HEK293 (cell line): Measurements from ENCODE around the gene EMD.
A peak's percentile ranks its signal among the peaks of the same experiment; 100 is the strongest.

Experiments
- CTCF ChIA-PET: fragments of 350-600 bp; formaldehyde crosslinking; extraction: SDS; loops from one replicate; lab custom pipeline; 2021; ENCODE audit warnings: antibody characterized with exemption; lab: Yijun Ruan, JAX
- POLR2A ChIA-PET: fragments of 300-600 bp; formaldehyde crosslinking; extraction: SDS; loops from one replicate; lab custom pipeline; 2020; ENCODE audit warnings: antibody characterized with exemption, inconsistent platforms; lab: Yijun Ruan, JAX
- H3K27ac ChIP-seq: fragments of 200-500 bp; sonication (Bioruptor generic); 2 replicates; pipeline ENCODE4 v1.5.1; 2014; ENCODE audit warnings: low read depth, low read length, control low read depth, inconsistent platforms; ENCODE audit errors: extremely low read depth
- H3K36me3 ChIP-seq, 2 experiments: fragments of 200-500 bp in 1 of 2; sonication (Bioruptor generic) in 1 of 2; 1 replicate in 1 of 2; 2 replicates in 1 of 2; pipeline ENCODE4 v1.5.1; 2014 to 2017; ENCODE audit warnings: inconsistent platforms in 2 of 2, low read length in 2 of 2; ENCODE audit not compliant: control insufficient read depth in 2 of 2, insufficient read depth in 1 of 2
- H3K4me1 ChIP-seq: fragments of 200-500 bp; sonication (Bioruptor generic); 2 replicates; pipeline ENCODE4 v1.5.1; 2014; ENCODE audit warnings: mild to moderate bottlenecking, low read length, inconsistent platforms; ENCODE audit not compliant: control insufficient read depth, insufficient read depth
- H3K4me3 ChIP-seq: 2 replicates; pipeline ENCODE4 v1.5.1; 2011; ENCODE audit warnings: low read depth, mild to moderate bottlenecking, control low read depth, low read length, moderate library complexity
- H3K9me3 ChIP-seq: fragments of 200-500 bp; sonication (Bioruptor generic); 2 replicates; pipeline ENCODE4 v1.5.1; 2014; ENCODE audit warnings: low read depth, low read length, inconsistent platforms; ENCODE audit not compliant: control insufficient read depth, insufficient read depth
- GLIS2 ChIP-seq: fragments of 450-650 bp; formaldehyde crosslinking; IDR thresholded peaks from 2 replicates; pipeline ENCODE4 v1.5.1; 2016; ENCODE audit warnings: missing biosample characterization, missing genetic modification characterization
- KLF1 ChIP-seq: fragments of 450-650 bp; formaldehyde crosslinking; IDR thresholded peaks from 2 replicates; pipeline ENCODE4 v1.5.1; 2016; ENCODE audit warnings: missing biosample characterization, missing genetic modification characterization
- KLF16 ChIP-seq: fragments of 450-650 bp; formaldehyde crosslinking; IDR thresholded peaks from 2 replicates; pipeline ENCODE4 v1.5.1; 2017; ENCODE audit warnings: missing biosample characterization, missing genetic modification characterization
- KLF17 ChIP-seq: fragments of 450-650 bp; formaldehyde crosslinking; IDR thresholded peaks from 2 replicates; pipeline ENCODE4 v1.5.1; 2016; ENCODE audit warnings: missing biosample characterization, missing genetic modification characterization
- KLF8 ChIP-seq: fragments of 450-650 bp; formaldehyde crosslinking; IDR thresholded peaks from 2 replicates; pipeline ENCODE4 v1.5.1; 2016; ENCODE audit warnings: missing biosample characterization, missing genetic modification characterization
- MZF1 ChIP-seq: fragments of 450-650 bp; formaldehyde crosslinking; IDR thresholded peaks from 2 replicates; pipeline ENCODE4 v1.5.1; 2017; ENCODE audit warnings: missing biosample characterization, missing genetic modification characterization, borderline replicate concordance
- PBX3 ChIP-seq: sonication (generic); formaldehyde crosslinking; IDR thresholded peaks from 2 replicates; pipeline ENCODE4 v1.8.1; 2022; ENCODE audit warnings: mild to moderate bottlenecking, moderate library complexity, missing genetic modification reagents
- RBAK ChIP-seq: fragments of 450-650 bp; formaldehyde crosslinking; IDR thresholded peaks from 2 replicates; pipeline ENCODE4 v1.5.1; 2016; ENCODE audit warnings: missing biosample characterization, missing genetic modification characterization
- REPIN1 ChIP-seq: fragments of 450-650 bp; formaldehyde crosslinking; IDR thresholded peaks from 2 replicates; pipeline ENCODE4 v1.5.1; 2017; ENCODE audit warnings: missing biosample characterization, missing genetic modification characterization, low read depth
- SCRT2 ChIP-seq: fragments of 450-650 bp; formaldehyde crosslinking; IDR thresholded peaks from 2 replicates; pipeline ENCODE4 v1.5.1; 2016; ENCODE audit warnings: missing biosample characterization, missing genetic modification characterization
- SP2 ChIP-seq: fragments of 450-650 bp; formaldehyde crosslinking; IDR thresholded peaks from 2 replicates; pipeline ENCODE4 v1.5.1; 2016; ENCODE audit warnings: missing biosample characterization, missing genetic modification characterization
- SP3 ChIP-seq: fragments of 450-650 bp; formaldehyde crosslinking; IDR thresholded peaks from 2 replicates; pipeline ENCODE4 v1.5.1; 2016; ENCODE audit warnings: missing biosample characterization, missing genetic modification characterization
- ZBTB7A ChIP-seq: fragments of 450-650 bp; formaldehyde crosslinking; IDR thresholded peaks from 2 replicates; pipeline ENCODE4 v1.5.1; 2016; ENCODE audit warnings: low read depth, missing biosample characterization, missing genetic modification characterization
- ZFHX2 ChIP-seq: fragments of 450-650 bp; formaldehyde crosslinking; conservative IDR thresholded peaks from 2 replicates; pipeline ENCODE4 v1.5.1; 2016; ENCODE audit warnings: missing biosample characterization, missing genetic modification characterization
- ZFP41 ChIP-seq: fragments of 450-650 bp; formaldehyde crosslinking; IDR thresholded peaks from 2 replicates; pipeline ENCODE4 v1.5.1; 2016; ENCODE audit warnings: missing biosample characterization, missing genetic modification characterization, borderline replicate concordance
- ZNF10 ChIP-seq: fragments of 450-650 bp; formaldehyde crosslinking; IDR thresholded peaks from 2 replicates; pipeline ENCODE4 v1.5.1; 2017; ENCODE audit warnings: missing biosample characterization, missing genetic modification characterization
- ZNF114 ChIP-seq: fragments of 450-650 bp; formaldehyde crosslinking; IDR thresholded peaks from 2 replicates; pipeline ENCODE4 v1.5.0; 2017; ENCODE audit warnings: missing biosample characterization, missing genetic modification characterization
- ZNF148 ChIP-seq: fragments of 450-650 bp; formaldehyde crosslinking; IDR thresholded peaks from 2 replicates; pipeline ENCODE4 v1.5.0; 2017; ENCODE audit warnings: missing biosample characterization, missing genetic modification characterization, borderline replicate concordance
- ZNF155 ChIP-seq: fragments of 450-650 bp; formaldehyde crosslinking; IDR thresholded peaks from 2 replicates; pipeline ENCODE4 v1.5.1; 2016; ENCODE audit warnings: missing biosample characterization, missing genetic modification characterization
- ZNF26 ChIP-seq: fragments of 450-650 bp; formaldehyde crosslinking; IDR thresholded peaks from 2 replicates; pipeline ENCODE4 v1.5.1; 2016; ENCODE audit warnings: missing biosample characterization, missing genetic modification characterization
- ZNF324 ChIP-seq: fragments of 450-650 bp; formaldehyde crosslinking; IDR thresholded peaks from 2 replicates; pipeline ENCODE4 v1.5.1; 2016; ENCODE audit warnings: missing biosample characterization, missing genetic modification characterization
- ZNF341 ChIP-seq: fragments of 450-650 bp; formaldehyde crosslinking; IDR thresholded peaks from 2 replicates; pipeline ENCODE4; 2016; ENCODE audit warnings: low read depth, missing biosample characterization, missing genetic modification characterization
- ZNF426 ChIP-seq: fragments of 450-650 bp; formaldehyde crosslinking; IDR thresholded peaks from 2 replicates; pipeline ENCODE4 v1.5.1; 2017; ENCODE audit warnings: missing biosample characterization, missing genetic modification characterization, mild to moderate bottlenecking, inconsistent platforms, moderate library complexity
- ZNF544 ChIP-seq: fragments of 450-650 bp; formaldehyde crosslinking; IDR thresholded peaks from 2 replicates; pipeline ENCODE4 v1.5.0; 2017; ENCODE audit warnings: missing biosample characterization, missing genetic modification characterization
- ZNF561 ChIP-seq: fragments of 450-650 bp; IDR thresholded peaks from 2 replicates; pipeline ENCODE4 v1.5.1; 2018; ENCODE audit warnings: missing biosample characterization, missing genetic modification characterization, borderline replicate concordance
- ZNF600 ChIP-seq: fragments of 450-650 bp; formaldehyde crosslinking; IDR thresholded peaks from 2 replicates; pipeline ENCODE4 v1.5.1; 2016; ENCODE audit warnings: missing biosample characterization, missing genetic modification characterization
- ZNF660 ChIP-seq: fragments of 450-650 bp; IDR thresholded peaks from 2 replicates; pipeline ENCODE4 v1.5.1; 2018; ENCODE audit warnings: missing biosample characterization, mild to moderate bottlenecking, missing genetic modification characterization
- ZNF701 ChIP-seq: fragments of 450-650 bp; formaldehyde crosslinking; IDR thresholded peaks from 2 replicates; pipeline ENCODE4 v1.5.1; 2016; ENCODE audit warnings: missing biosample characterization, missing genetic modification characterization
- ZNF768 ChIP-seq: fragments of 450-650 bp; formaldehyde crosslinking; IDR thresholded peaks from 2 replicates; pipeline ENCODE4 v1.5.1; 2018; ENCODE audit warnings: missing biosample characterization, mild to moderate bottlenecking, missing genetic modification characterization
- ZSCAN30 ChIP-seq: fragments of 450-650 bp; IDR thresholded peaks from 2 replicates; pipeline ENCODE4 v1.5.1; 2018; ENCODE audit warnings: missing biosample characterization, mild to moderate bottlenecking, missing genetic modification characterization, moderate library complexity

Gene EMD

GRCh38 chrX:154408659-154409221 is 29.6 kb downstream of the EMD start:
- H3K36me3 ChIP-seq, result peaks cover 0 to 9% of the 10 kb centered on the region in 2 experiments; a peak in 2 of 3 replicates
- H3K27ac ChIP-seq, result no peak overlapping the region
- POLR2A ChIA-PET, result interaction anchor here (1.0 to 4.0 kb wide), 7 partner anchors 8 to 81 kb away, joined by 3 to 57 read pairs (median 5); partner anchors contain the start of genes RPL10 and SLC10A3
- no peaks in the 10 kb centered on the region; the same call in 1 of the 2 replicates for H3K4me1 ChIP-seq
- peak overlapping the region; percentile 22 for H3K4me3 ChIP-seq
- CTCF ChIA-PET, result interaction anchor here (0.6 to 1.4 kb wide), 3 partner anchors 9 to 464 kb away, joined by 3 to 5 read pairs (median 4); no protein-coding TSS in a partner anchor
- no peaks in the 10 kb centered on the region for H3K9me3 ChIP-seq
- TF ChIP-seq ZBTB7A (no peak), KLF8 (no peak), ZNF660 (tag by site-specific recombination) (no peak), ZNF701 (tag by site-specific recombination) (no peak), RBAK (tag by site-specific recombination) (no peak), KLF16 (tag by site-specific recombination) (no peak), ZNF324 (tag by site-specific recombination) (no peak), ZNF114 (tag by site-specific recombination) (no peak), ZNF768 (tag by site-specific recombination) (no peak), GLIS2 (no peak), ZNF26 (tag by site-specific recombination) (no peak), ZNF544 (tag by site-specific recombination) (no peak), SCRT2 (no peak), REPIN1 (tag by site-specific recombination) (no peak), ZNF341 (tag by site-specific recombination) (no peak), ZNF426 (no peak), ZSCAN30 (no peak), ZNF148 (tag by site-specific recombination) (no peak), ZNF155 (tag by site-specific recombination) (no peak)

- TF ChIP-seq ZNF561 (tag by site-specific recombination), result no peak
- no peak for TF ChIP-seq ZFP41 (tag by site-specific recombination)
- TF ChIP-seq MZF1 (tag by site-specific recombination), result no peak
- TF ChIP-seq KLF17 (tag by site-specific recombination), result peak; percentile 69; the same call in 1 of the 2 replicates
- TF ChIP-seq KLF8, result 0 out of 2 replicates have a peak, but pooled peaks have one; percentile 33
- 0 out of 2 replicates have a peak, but pooled peaks have one; percentile 37 for TF ChIP-seq PBX3 (CRISPR knock-in tag)
- TF ChIP-seq SP3 (tag by site-specific recombination), result peak; percentile 36; the same call in 1 of the 2 replicates
- peak; percentile 95 for TF ChIP-seq KLF1 (tag by site-specific recombination)
- TF ChIP-seq ZFHX2 (tag by site-specific recombination), result 0 out of 2 replicates have a peak, but pooled peaks have one; percentile 19
- TF ChIP-seq ZNF600 (tag by site-specific recombination), result peak; percentile 63; the same call in 1 of the 2 replicates
- TF ChIP-seq ZNF10 (tag by site-specific recombination), result 0 out of 2 replicates have a peak, but pooled peaks have one; percentile 23
- TF ChIP-seq SP2 (tag by site-specific recombination), result peak; percentile 82
- no peaks in the 10 kb centered on the region; the same call in 1 of the 2 replicates for H3K4me1 ChIP-seq
- H3K36me3 ChIP-seq, result peaks cover 0 to 12% of the 10 kb centered on the region in 2 experiments; a peak in 2 of 3 replicates
- ChIA-PET POLR2A (interaction anchor here (0.9 to 4.0 kb wide), 8 partner anchors 9 to 82 kb away, joined by 3 to 57 read pairs (median 4); partner anchors contain the start of genes RPL10 and SLC10A3), CTCF (interaction anchor here (0.6 to 1.4 kb wide), 3 partner anchors 10 to 465 kb away, joined by 3 to 5 read pairs (median 4); no protein-coding TSS in a partner anchor)
- no peaks in the 10 kb centered on the region for H3K9me3 ChIP-seq
- no peak within 1 kb of the TSS for H3K27ac ChIP-seq
- H3K4me3 ChIP-seq, result peak within 1 kb of the TSS; percentile 22
Observed at GRCh38 chrX:154409222-154409871, 30.3 kb downstream of the EMD start, which contains the start of gene DNASE1L1. DNASE1L1 (minus strand) TSS chrX:154409254; CDS start chrX:154405568, 3,686 bp downstream.
